Suprapubic skin (tissue), 4 donors: ENCODE measurements around the gene UBXN10.

Source experiments
- EP300 ChIP-seq: sonication (generic); formaldehyde crosslinking; IDR thresholded peaks from one replicate; pipeline ENCODE4 v1.6.1; 2017; ENCODE audit warnings: antibody characterized with exemption
- POLR2A ChIP-seq, 2 donors: fragments of 450-650 bp; IDR thresholded peaks; one replicate each; pipeline ENCODE4 v1.6.1; 2017; ENCODE audit warnings: antibody characterized with exemption in 2 of 2, mild to moderate bottlenecking in 2 of 2, moderate library complexity in 2 of 2
- POLR2AphosphoS5 ChIP-seq, 3 donors: sonication (generic); formaldehyde crosslinking; IDR thresholded peaks; one replicate each; pipeline ENCODE4 v1.6.1; 2017; ENCODE audit warnings: antibody characterized with exemption in 3 of 3
- TF ChIP-seq, protein P1 (sequence below), 2 donors: fragments of 200-600 bp in 1 of 2; fragments of 450-650 bp in 1 of 2; sonication (generic) in 1 of 2; IDR thresholded peaks; one replicate each; pipeline ENCODE4 v1.5.1; 2016 to 2019; ENCODE audit warnings: antibody characterized with exemption in 2 of 2, mild to moderate bottlenecking in 1 of 2, moderate library complexity in 1 of 2

- no peak for TF ChIP-seq POLR2AphosphoS5 (IDR thresholded peaks at IDR 0.05)
- TF ChIP-seq POLR2A (IDR thresholded peaks at IDR 0.05), result no peak
- TF ChIP-seq EP300, result no peak
- TF ChIP-seq, protein P1, sequence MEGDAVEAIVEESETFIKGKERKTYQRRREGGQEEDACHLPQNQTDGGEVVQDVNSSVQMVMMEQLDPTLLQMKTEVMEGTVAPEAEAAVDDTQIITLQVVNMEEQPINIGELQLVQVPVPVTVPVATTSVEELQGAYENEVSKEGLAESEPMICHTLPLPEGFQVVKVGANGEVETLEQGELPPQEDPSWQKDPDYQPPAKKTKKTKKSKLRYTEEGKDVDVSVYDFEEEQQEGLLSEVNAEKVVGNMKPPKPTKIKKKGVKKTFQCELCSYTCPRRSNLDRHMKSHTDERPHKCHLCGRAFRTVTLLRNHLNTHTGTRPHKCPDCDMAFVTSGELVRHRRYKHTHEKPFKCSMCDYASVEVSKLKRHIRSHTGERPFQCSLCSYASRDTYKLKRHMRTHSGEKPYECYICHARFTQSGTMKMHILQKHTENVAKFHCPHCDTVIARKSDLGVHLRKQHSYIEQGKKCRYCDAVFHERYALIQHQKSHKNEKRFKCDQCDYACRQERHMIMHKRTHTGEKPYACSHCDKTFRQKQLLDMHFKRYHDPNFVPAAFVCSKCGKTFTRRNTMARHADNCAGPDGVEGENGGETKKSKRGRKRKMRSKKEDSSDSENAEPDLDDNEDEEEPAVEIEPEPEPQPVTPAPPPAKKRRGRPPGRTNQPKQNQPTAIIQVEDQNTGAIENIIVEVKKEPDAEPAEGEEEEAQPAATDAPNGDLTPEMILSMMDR (IDR thresholded peaks at IDR 0.05), result no peak
Observed at GRCh38 chr1:20216574-20216973, 30.7 kb downstream of the UBXN10 start.
